ENCODE results near the gene SLC2A6.

SLC2A6 gene

GRCh38 chr9:133426011-133426410, 52.9 kb downstream of the SLC2A6 start:
- H3K27ac Mint-ChIP-seq, result no peak overlapping the region
- H3K4me3 Mint-ChIP-seq, result no peak overlapping the region
- H3K36me3 Mint-ChIP-seq, result no peaks in the 10 kb centered on the region
- ATAC-seq (replicated peaks), result no peak
- no peak for DNase-seq
- H3K4me1 Mint-ChIP-seq, result peaks cover 14 to 30% of the 10 kb centered on the region in 2 donors
- H3K9me3 Mint-ChIP-seq, result no peaks in the 10 kb centered on the region
- H3K27me3 Mint-ChIP-seq, result peaks cover 12 to 45% of the 10 kb centered on the region in 2 donors

GRCh38 chr9:133425049-133425632, 53.8 kb downstream of the SLC2A6 start:
- H3K4me1 Mint-ChIP-seq, result peaks cover 21 to 38% of the 10 kb centered on the region in 2 donors
- no peak for ATAC-seq (replicated peaks)
- no peaks in the 10 kb centered on the region for H3K36me3 Mint-ChIP-seq
- peaks cover 0 to 2% of the 10 kb centered on the region in 2 donors for H3K9me3 Mint-ChIP-seq
- H3K27me3 Mint-ChIP-seq, result peaks cover 12 to 45% of the 10 kb centered on the region in 2 donors
- no peak for DNase-seq
- no peak overlapping the region for H3K4me3 Mint-ChIP-seq
- H3K27ac Mint-ChIP-seq, result peak overlapping the region; percentile 56

GRCh38 chr9:133424187-133424586, 54.7 kb downstream of the SLC2A6 start:
- Mint-ChIP-seq H3K27me3 (peaks cover 12 to 38% of the 10 kb centered on the region in 2 donors), H3K9me3 (peaks cover 3 to 5% of the 10 kb centered on the region in 2 donors), H3K4me3 (no peak overlapping the region), H3K4me1 (peaks cover 22 to 39% of the 10 kb centered on the region in 2 donors), H3K27ac (no peak overlapping the region), H3K36me3 (peaks cover 3 to 4% of the 10 kb centered on the region in 2 donors)
- ATAC-seq (replicated peaks), result no peak
- DNase-seq, result no peak

- Mint-ChIP-seq H3K4me1 (peaks cover 31 to 45% of the 10 kb centered on the region in 2 donors), H3K36me3 (peaks cover 8 to 11% of the 10 kb centered on the region in 2 donors), H3K27ac (peak overlapping the region; percentile 76), H3K9me3 (peaks cover 7 to 8% of the 10 kb centered on the region in 2 donors), H3K27me3 (peaks cover 12 to 38% of the 10 kb centered on the region in 2 donors), H3K4me3 (no peak overlapping the region)
- DNase-seq (no peak), ATAC-seq (replicated peaks) (no peak)
Measured at GRCh38 chr9:133423216-133423615, 55.7 kb downstream of the SLC2A6 start.

GRCh38 chr9:133421615-133422542, 57.0 kb downstream of the SLC2A6 start, which contains the start of gene ADAMTS13:
TSS of gene ADAMTS13 (plus strand) at chr9:133422367. CDS start at chr9:133422444, 77 bp downstream.
- Mint-ChIP-seq H3K4me3 (peak within 1 kb of the TSS in 1 of 2 donors; percentile 11), H3K4me1 (peaks cover 27 to 46% of the 10 kb centered on the region in 2 donors), H3K27ac (peak within 1 kb of the TSS; percentile 97), H3K27me3 (peaks cover 12 to 25% of the 10 kb centered on the region in 2 donors), H3K36me3 (peaks cover 15 to 17% of the 10 kb centered on the region in 2 donors), H3K9me3 (peaks cover 7 to 8% of the 10 kb centered on the region in 2 donors)
- peak; percentile 43 to 60 for ATAC-seq (replicated peaks)
- peak; percentile 65 for DNase-seq

All from stimulated activated naive B cell treated with anti-CD40 and anti-IgM and Interleukin-4, amounts not matched to agents 10 μg/mL and 1 μg/mL and 100 μg/mL, for 72 hours (primary cell).